RWPE2 (cell line): ENCODE data around the gene ETV6.
A peak's percentile ranks its signal among the peaks of the same experiment; 100 is the strongest.

Experiments
- ATAC-seq: fragments of 200-7000 bp; cut with Tn5 transposase; 3 replicates; pipeline ENCODE4 v1.9.1; 2021; ENCODE audit warnings: low read depth
- DNase-seq: peaks from one replicate; pipeline ENCODE4 v3.0.0-alpha.2; 2020; ENCODE audit warnings: low spot score
- H3K27ac ChIP-seq: fragments of 450-650 bp; 2 replicates; pipeline ENCODE4 v1.5.1; 2017; ENCODE audit warnings: mild to moderate bottlenecking; ENCODE audit not compliant: poor library complexity, severe bottlenecking
- H3K27me3 ChIP-seq: fragments of 250-450 bp; sonication (Bioruptor Pico); 2 replicates; pipeline ENCODE4 v1.5.1; 2021; ENCODE audit warnings: mild to moderate bottlenecking, moderate library complexity; ENCODE audit not compliant: insufficient read depth, poor library complexity, severe bottlenecking
- H3K36me3 ChIP-seq: fragments of 250-450 bp; sonication (Bioruptor Pico); 2 replicates; pipeline ENCODE4 v1.5.1; 2020; ENCODE audit warnings: low read depth, mild to moderate bottlenecking, moderate library complexity
- H3K4me1 ChIP-seq: fragments of 250-450 bp; sonication (Bioruptor Pico); 2 replicates; pipeline ENCODE4 v1.5.1; 2021; ENCODE audit warnings: mild to moderate bottlenecking, moderate library complexity; ENCODE audit not compliant: insufficient read depth, poor library complexity, severe bottlenecking
- H3K4me3 ChIP-seq: fragments of 250-450 bp; sonication (Bioruptor Pico); 2 replicates; pipeline ENCODE4 v1.5.1; 2021; ENCODE audit warnings: mild to moderate bottlenecking, moderate library complexity; ENCODE audit not compliant: severe bottlenecking
- H3K9me3 ChIP-seq: fragments of 250-450 bp; sonication (Bioruptor Pico); 2 replicates; pipeline ENCODE4 v1.5.1; 2021; ENCODE audit warnings: mild to moderate bottlenecking, moderate library complexity; ENCODE audit not compliant: severe bottlenecking
- TF ChIP-seq, protein P1 (sequence below): fragments of 450-650 bp; IDR thresholded peaks from one replicate; pipeline ENCODE4 v1.5.1; 2017; ENCODE audit warnings: mild to moderate bottlenecking, moderate library complexity; ENCODE audit not compliant: poor library complexity, severe bottlenecking

ETV6 gene

GRCh38 chr12:11693601-11694000 lies 44.1 kb downstream of the ETV6 start:
- Histone ChIP-seq H3K4me1 (peaks cover 15% of the 10 kb centered on the region), H3K9me3 (no peaks in the 10 kb centered on the region), H3K36me3 (no peaks in the 10 kb centered on the region), H3K27ac (no peak overlapping the region), H3K4me3 (no peak overlapping the region), H3K27me3 (no peaks in the 10 kb centered on the region)
- DNase-seq (no peak), ATAC-seq (no peak)
- TF ChIP-seq, protein P1, sequence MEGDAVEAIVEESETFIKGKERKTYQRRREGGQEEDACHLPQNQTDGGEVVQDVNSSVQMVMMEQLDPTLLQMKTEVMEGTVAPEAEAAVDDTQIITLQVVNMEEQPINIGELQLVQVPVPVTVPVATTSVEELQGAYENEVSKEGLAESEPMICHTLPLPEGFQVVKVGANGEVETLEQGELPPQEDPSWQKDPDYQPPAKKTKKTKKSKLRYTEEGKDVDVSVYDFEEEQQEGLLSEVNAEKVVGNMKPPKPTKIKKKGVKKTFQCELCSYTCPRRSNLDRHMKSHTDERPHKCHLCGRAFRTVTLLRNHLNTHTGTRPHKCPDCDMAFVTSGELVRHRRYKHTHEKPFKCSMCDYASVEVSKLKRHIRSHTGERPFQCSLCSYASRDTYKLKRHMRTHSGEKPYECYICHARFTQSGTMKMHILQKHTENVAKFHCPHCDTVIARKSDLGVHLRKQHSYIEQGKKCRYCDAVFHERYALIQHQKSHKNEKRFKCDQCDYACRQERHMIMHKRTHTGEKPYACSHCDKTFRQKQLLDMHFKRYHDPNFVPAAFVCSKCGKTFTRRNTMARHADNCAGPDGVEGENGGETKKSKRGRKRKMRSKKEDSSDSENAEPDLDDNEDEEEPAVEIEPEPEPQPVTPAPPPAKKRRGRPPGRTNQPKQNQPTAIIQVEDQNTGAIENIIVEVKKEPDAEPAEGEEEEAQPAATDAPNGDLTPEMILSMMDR: no peak

- H3K4me1 ChIP-seq: peaks cover 16% of the 10 kb centered on the region
- H3K4me3 ChIP-seq: no peak overlapping the region
- no peak for ATAC-seq
- no peaks in the 10 kb centered on the region for H3K27me3 ChIP-seq
- no peaks in the 10 kb centered on the region for H3K9me3 ChIP-seq
- no peak overlapping the region for H3K27ac ChIP-seq
- TF ChIP-seq, protein P1: no peak
- no peaks in the 10 kb centered on the region for H3K36me3 ChIP-seq
- no peak for DNase-seq
Observed at GRCh38 chr12:11694528-11694927, 45.1 kb downstream of the ETV6 start.

DNA sequence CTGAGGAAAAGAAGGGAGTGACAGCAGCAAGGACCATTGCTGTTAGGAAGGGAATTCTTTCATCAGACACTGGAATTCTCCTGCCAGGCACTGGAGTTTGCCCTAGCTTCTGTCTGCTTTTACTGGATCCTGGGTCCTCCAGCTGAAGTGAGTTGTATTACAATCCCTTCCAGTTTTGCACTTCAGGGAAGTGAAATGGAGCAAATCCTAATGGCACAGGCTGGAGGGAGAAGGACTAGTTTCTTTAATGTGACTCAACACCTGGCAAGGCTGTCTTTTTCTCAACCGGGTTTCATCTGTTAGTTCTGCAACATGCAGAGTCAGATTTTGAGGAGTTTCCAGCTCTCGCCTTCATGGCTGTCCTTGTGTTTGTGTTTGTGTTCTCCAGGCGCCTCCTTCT lies 45.8 kb downstream of the ETV6 start:
- H3K27me3 ChIP-seq: no peaks in the 10 kb centered on the region
- no peak overlapping the region for H3K4me3 ChIP-seq
- no peaks in the 10 kb centered on the region for H3K9me3 ChIP-seq
- H3K27ac ChIP-seq: no peak overlapping the region
- TF ChIP-seq, protein P1: no peak
- no peaks in the 10 kb centered on the region for H3K36me3 ChIP-seq
- peaks cover 16% of the 10 kb centered on the region for H3K4me1 ChIP-seq
- no peak for DNase-seq
- no peak for ATAC-seq

- Histone ChIP-seq H3K27me3 (no peaks in the 10 kb centered on the region), H3K36me3 (no peaks in the 10 kb centered on the region), H3K4me3 (no peak overlapping the region), H3K9me3 (no peaks in the 10 kb centered on the region), H3K4me1 (peaks cover 16% of the 10 kb centered on the region), H3K27ac (no peak overlapping the region)
- no peak for ATAC-seq
- no peak for DNase-seq
- TF ChIP-seq, protein P1: no peak
Observed at GRCh38 chr12:11696084-11696483, 46.6 kb downstream of the ETV6 start.

GRCh38 chr12:11697131-11697530 lies 47.7 kb downstream of the ETV6 start:
- H3K4me1 ChIP-seq: peaks cover 16% of the 10 kb centered on the region
- TF ChIP-seq, protein P1: no peak
- no peaks in the 10 kb centered on the region for H3K27me3 ChIP-seq
- H3K4me3 ChIP-seq: no peak overlapping the region
- peak overlapping the region; percentile 52 for H3K27ac ChIP-seq
- H3K9me3 ChIP-seq: no peaks in the 10 kb centered on the region
- H3K36me3 ChIP-seq: no peaks in the 10 kb centered on the region
- ATAC-seq (no peak), DNase-seq (no peak)
